ENCODE measurements around the gene ATG2B.
A peak's percentile ranks its signal among the peaks of the same experiment; 100 is the strongest.
"Not testable (repeated sequence)": the region's sequence is repeated elsewhere in the genome, so short reads cannot be mapped to it uniquely, and the experiment has no call there.

Gene ATG2B

DNA sequence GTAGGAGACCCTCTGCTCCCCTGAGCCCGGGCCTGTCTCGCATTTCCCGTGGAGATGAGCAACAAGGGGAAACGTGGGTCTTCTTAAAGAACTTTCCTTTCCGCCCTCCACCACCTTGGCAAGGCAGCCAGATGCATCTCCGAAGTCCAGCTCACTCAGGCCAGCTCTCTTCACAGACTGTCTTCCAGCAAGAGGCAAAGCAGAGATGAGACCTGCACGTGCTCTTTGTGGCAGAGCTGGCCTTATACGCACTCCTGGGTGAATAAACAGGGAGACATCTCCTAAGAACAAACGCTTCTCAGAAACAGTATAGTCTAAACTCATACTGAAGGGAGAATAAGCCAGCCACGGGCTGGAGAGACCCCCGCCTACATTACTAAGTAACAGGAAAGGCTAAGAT, 108.5 kb downstream of the ATG2B start:
- DNase-seq (ENCODE audit: low read depth, low spot score): no peak

DNA sequence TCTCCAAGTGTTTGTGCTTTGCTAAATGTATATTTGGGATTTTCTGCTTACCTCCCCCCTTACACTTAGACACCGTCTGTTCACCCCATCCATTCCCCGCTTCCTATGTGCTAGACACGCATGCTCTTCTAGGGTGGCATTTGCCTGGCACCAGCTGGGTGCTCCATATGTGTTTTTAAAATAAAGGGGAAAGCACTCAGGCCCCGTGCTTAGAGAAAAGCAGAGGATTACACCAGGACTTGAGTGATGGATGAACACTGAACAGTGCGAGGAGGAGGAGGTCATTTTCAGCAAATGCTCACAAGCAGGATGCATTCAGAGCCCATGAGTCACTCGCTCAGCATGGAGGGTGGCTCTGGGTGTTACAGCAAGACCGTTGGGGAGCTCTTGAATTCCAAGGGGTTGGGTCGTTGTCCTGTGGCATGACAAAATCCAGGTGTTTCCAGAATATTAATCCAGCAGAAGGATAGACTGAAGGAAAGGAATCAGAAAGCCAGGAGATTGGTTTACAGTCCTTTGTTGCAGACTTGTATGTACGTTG, 110.1 kb downstream of the ATG2B start:
- peak; percentile 74 for DNase-seq (ENCODE audit: low read depth, low spot score)

DNA sequence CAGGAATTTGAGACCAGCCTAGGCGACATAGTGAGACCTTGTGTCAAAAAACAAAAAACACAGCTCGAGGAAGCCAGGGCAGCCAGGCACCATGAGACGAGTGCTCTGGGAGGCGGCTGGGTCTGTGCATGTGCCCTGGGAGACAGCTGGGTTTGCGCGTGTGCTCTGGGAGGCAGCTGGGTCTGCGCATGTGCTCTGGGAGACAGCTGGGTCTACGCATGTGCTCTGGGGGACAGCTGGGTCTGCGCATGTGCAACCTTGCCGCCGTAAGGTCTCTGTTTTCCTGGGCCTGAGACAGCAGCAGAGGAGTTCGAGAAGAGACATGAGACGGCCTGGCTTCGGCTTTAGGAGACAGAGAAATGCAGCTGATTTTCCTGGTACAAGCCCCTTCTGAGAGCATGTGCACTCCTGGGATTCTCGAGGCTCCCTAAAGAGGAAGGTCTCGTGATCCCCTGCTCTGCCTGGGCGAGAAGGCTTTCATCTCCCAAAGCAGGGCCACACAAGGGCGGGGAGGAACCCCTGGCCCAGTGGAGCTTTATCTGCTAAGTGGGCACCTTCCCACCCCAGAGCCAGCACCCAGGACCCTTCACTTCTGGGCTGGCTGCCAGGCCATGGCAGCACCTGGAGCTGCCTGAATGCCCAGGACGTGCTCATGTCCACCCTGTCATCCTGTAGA, 110.7 kb downstream of the ATG2B start:
- DNase-seq (ENCODE audit: low read depth, low spot score): no peak

DNA sequence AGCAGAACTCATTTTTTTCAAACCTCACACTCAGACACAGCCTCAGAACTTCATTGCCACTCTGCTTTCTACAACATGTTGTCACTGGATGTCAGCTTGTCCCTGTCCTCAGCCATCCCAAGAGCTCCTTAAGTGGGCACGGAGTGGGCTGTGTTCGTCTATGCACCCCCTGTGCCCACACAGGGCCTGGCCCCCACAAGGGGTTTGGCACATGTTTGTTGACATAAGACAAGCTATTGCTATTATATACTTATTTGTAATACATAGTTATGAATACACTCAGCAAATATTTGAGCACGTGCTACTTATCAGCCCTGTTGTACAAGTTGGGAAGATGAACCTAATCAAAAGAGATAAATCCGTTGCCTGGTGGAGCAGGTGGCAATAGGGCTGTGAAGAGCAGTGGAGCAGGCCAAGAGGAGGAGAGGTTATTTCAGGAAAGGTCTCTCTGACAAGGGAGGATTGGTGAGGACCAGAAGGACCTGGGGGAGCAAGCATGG, 111.4 kb downstream of the ATG2B start:
- DNase-seq (ENCODE audit: low read depth, low spot score): no peak

DNA sequence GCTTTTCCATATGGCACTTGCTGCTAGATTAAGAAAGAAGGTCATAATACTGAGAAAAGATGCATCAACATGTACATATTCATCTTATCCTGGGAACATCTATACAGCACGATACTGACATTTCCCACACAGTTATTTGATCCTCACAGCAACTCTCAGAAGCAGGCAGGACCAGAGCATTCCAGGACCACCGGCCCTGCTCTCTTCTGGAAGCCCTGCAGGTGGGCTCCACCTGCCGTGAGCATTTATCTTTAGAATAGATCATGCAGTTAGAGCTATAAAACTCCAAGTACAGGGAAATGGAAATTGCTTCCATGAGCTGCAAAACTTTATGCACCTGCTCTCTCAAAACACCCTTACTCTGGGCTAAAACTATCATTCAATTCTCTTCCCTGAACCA, 112.7 kb downstream of the ATG2B start:
- no peak for DNase-seq (ENCODE audit: low read depth, low spot score)

DNA sequence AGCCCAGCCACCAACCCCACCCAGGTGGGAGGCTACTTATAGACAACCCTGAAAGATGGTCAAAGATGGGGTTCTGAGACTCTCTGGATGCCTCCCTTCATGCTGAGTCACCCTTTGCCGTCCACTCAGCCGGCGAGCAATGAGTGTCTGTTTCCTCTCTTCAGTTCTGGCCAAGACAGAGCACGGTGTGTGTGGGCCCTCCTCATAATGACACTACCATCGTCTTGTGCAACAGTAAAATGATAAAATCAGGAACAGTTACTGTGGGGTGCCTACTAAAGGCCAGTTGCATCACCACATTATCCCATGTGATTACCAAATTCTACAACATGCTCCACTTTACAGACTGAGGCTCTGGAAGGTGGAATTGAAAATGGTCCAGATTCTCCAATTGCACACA, 114.1 kb downstream of the ATG2B start:
- DNase-seq (ENCODE audit: low read depth, low spot score): no peak

DNA sequence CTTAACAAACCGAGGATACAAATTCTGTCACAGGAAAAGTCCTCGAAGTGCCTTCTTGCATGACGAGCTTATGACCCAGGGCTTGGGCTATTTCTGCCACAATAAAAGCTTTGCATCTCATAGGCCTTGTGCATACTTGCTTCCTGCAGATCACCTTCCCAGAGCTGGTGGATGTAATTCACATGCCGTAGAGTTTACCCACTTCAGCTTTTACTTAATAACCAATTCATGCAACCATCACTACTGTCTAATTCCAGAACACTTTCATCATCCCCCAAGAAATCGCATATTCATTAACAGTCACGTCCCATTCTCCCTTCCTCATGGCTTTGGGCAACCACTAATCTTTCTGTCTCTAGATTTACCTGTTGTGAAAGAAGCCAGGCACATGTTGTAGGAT, 116.1 kb downstream of the ATG2B start:
- DNase-seq (ENCODE audit: low read depth, low spot score): no peak

DNA sequence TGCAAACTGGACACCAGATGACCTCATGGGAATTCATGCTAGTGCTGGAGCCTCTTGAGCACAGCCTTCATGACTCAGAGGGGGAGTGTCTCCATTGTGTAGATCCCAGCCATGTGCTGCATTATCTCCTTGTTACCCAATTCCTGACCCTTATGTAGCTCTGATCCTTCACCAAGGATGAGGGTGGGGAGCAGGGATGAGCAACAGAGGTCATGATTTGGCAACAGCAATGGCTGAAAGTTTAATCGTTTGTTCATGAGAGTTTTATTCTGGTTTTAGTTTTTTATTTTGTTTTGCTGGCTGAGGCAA, 116.6 kb downstream of the ATG2B start:
- peak; percentile 61 for DNase-seq (ENCODE audit: low read depth, low spot score)

DNA sequence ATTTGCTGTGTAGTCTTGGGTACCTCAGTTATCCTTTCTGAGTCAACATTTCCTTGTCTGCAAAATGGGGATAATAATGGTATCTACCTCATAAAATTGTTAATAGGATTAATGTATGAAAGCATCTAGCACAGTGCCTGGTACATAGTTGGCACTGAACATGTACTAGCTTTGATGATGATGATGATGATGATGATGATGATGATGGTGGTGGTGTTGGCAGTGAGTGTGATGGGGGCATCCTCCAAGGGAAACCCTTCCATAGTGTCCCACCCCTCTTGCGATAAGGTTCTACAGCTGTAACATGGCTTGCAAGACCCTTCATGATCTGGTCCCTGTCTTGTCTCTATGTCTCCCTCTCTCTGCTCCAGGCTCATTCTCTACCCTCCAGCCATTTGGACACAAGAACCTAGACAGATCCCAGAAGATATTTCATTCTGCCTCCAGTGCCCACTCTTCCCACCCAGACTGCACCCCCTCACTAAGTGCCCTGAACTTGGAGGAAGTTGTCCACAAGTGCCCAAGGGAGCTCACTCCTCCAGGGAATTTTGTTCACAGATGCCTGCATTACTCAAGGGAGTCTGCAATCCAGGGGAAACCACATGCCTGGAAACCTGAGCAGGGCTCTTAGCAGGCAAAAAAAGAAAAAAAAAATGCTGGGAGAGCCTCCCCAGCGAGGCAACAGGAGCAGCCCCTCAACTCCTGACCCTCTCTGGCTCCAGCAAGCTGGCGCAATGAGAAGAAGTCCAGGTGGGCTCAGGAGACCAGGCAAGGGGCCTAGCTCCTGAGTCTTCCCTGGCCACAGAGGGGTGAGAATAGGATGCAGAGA, 117.2 kb downstream of the ATG2B start:
- DNase-seq (ENCODE audit: low read depth, low spot score): no peak

DNA sequence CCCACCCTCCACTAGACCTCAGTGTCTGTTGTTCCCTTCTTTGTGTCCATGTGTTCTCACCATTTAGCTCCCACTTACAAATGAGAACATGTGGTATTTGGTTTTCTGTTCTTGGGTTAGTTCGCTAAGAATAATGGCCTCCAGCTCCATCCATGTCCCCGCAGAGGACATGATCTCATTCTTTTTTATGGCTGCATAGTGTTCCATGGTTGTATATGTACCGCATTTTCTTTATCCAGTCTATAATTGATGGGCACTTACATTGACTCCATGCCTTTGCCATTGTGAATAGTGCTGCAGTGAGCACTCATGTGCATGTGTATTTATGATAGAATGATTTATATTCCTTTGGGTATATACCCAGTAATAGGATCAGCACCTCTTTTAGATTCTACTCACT, 118.1 kb downstream of the ATG2B start:
- DNase-seq (ENCODE audit: low read depth, low spot score): not testable (repeated sequence)

DNA sequence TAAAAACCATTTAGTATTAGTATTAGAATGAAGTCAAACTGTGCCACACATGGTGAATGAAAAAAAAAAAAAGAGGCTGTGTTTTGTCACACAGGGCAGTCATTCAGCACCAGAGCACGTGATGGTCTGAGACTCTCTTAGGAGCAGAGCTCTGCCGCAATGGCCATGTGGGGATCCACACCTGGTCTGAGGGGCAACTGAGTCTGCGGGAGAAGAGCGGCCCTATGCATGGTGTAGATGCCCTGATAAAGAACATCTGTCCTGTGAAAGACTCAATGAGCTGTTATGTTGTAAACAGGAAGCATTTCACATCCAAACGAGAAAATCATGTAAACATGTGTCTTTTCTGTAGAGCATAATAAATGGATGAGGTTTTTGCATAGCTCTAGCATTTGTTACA, 119.4 kb downstream of the ATG2B start:
- DNase-seq (ENCODE audit: low read depth, low spot score): no peak

DNA sequence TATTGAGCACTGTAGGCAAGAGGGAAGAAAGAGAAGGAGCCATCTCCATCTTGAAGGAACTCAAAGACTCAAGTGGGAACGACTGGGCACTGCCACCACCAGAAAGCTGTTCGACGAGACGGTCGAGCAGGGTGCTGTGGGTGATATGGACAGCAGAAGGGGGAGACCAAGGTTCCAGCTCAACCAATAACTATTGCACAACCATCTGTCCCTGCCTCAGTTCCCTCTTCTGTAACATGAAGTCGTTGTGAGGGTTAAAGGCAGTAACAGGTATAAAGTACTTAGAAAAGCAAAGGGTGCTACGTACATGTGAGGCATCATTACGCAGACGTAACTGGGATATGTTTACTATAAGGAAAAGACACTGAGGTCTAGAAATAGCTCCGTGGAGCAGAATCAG, 121.0 kb downstream of the ATG2B start:
- no peak for DNase-seq (ENCODE audit: low read depth, low spot score)

DNA sequence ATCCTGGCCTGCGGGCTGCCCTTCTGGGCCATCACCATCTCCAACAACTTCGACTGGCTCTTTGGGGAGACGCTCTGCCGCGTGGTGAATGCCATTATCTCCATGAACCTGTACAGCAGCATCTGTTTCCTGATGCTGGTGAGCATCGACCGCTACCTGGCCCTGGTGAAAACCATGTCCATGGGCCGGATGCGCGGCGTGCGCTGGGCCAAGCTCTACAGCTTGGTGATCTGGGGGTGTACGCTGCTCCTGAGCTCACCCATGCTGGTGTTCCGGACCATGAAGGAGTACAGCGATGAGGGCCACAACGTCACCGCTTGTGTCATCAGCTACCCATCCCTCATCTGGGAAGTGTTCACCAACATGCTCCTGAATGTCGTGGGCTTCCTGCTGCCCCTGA, 122.5 kb downstream of the ATG2B start:
- no peak for DNase-seq (ENCODE audit: low read depth, low spot score)

DNA sequence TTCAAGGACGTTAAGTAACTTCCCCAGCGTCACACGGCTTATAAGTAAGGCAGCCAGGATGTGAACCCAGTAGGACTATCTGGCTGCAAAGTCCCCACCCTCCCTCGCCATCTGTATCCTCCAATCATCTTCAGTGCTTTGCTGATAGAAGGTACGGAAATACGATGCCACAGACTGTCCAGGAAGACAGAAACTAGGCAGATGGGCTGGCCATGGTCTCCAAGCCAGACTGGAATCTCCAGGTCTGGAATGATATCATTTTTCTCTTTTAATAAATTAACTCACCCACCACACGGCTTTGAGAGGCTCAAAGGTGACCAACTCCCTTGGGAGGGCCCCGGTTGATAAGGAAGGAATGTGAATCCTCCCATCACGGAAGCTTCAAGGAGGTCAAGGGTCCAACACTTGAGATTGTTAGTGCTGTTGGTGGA, 123.4 kb downstream of the ATG2B start:
- no peak for DNase-seq (ENCODE audit: low read depth, low spot score)

DNA sequence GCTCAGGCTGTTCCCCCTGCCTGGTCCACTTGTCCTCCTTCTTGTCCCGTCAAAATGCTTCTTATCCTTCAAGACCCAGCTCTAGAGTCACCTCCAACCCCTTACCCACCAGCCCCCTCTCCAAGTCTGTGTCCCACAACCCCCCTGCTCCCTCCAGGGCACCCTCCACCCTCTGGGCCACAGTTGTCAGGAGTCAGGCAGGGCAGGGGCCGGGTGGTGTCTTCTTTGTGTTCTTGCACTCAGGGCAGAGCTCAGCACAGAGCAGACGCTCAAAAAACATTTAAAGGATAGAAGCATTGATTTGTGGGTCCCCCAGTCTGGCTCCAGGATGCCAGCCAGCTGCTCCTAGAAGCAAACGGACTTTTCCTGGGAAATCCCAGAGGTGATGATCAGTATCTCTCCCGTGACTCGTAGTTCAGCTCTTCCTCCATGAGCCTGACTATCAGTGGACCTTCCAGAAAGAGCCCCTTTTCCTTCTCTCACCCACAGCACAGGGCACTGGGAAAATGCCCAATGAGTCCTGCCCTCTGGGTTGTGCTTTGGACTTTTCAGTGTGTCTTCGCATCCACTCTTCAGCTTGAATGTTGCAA, 124.4 kb downstream of the ATG2B start:
- DNase-seq (ENCODE audit: low read depth, low spot score): no peak

DNA sequence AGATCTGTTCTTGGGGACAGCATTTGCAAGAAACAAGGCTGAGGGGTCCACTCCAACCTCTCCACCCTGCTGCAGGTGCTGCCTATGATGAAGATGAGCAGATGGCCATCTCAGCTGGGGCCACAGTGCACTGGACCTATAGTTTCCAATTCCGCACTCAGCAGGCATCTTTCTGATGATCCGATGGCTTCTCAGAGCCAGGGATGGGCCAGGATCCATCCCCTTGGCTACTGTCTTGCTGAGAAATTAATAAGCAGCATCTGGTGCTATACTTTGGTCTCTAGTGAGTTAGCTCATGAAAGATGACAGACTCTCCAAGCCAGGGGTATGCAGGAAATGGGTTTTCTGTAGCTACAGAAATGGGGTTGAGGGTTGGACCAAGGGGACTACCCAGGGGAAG, 125.5 kb downstream of the ATG2B start:
- DNase-seq (ENCODE audit: low read depth, low spot score): no peak

DNA sequence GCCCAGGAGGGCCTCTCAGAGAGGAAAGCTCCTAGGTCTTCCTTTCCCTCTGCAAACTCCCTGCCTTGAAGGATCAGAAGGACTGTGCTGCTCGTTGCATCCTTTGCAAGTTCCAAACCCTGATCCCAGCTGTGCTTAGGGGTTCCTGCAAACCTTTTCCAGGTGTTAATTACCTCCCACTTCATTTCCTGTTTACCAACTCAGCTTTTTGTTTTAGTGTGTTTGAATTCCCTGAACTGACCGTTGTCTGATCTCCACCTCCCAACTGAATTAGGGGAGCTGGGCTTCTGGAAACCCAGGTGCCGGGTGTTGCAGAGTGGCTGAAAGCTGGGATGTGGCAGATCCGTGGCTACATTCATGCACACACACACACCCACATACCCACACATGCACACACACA, 127.7 kb downstream of the ATG2B start:
- DNase-seq (ENCODE audit: low read depth, low spot score): no peak

DNA sequence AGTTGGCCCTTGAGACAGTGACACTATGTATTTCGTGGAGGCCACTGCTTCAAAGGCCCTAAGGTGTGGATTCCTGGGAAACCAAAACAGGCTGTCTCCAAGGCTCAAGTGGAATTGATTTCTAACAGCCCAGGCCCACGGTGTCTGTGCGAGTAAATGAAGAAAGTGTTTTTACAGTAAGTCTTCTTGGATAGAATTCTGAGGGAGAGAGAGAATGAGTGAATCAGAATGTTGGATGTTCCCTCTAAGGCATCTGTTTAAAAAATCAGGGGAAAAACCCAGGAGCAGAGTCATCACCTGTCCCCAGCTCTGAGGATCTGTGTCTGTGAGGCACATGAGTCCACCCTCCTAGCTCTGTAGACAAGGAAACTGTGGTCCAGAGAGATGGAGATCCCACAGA, 129.5 kb downstream of the ATG2B start:
- no peak for DNase-seq (ENCODE audit: low read depth, low spot score)

DNA sequence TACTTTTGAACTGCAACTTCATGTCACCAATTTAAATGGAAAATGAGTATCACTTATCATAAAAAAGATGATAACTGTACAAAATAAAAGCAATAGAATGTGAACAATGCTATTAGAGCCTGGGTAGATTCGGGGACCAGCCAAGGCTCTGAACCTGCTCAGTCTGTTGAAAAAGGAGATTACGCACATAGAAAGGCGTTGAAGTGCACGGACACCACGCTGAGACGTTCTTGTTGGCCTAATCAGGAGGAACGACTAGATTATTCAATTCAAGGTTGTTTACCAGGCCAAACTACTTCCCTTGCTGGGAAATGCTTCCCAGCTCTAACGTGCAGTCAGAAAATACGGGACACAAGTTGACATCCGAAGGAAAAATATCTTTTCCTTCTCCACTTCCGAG, 130.6 kb downstream of the ATG2B start:
- DNase-seq (ENCODE audit: low read depth, low spot score): no peak

DNA sequence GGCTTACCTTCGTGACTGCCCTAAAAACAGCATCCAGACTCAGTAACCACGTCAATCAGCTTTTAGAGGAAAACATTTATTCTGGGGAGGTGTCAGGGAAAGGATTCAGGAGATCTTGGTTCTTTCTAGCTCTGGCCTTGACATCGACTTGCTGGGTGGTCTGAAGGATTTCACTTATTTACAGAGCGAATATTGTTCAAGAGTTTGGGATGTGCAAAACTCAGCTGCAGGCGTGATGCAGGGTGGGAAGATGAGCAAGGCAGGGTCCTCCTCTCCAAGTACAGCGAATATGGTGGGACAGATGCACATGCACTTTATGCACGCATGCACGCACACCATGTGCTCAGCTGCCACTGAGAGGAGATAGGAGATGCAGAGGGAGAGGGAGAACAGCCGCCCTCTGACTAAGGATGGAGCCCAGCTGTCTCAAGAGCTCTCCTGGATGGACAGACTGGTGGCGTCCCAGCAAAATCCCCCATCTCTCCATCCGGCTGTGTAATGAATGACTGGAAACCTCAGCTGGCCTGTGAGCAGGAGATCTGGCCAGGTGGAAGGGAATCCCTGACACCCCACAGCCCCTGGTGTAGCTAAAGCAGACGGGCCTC, 131.5 kb downstream of the ATG2B start:
- DNase-seq (ENCODE audit: low read depth, low spot score): no peak

DNA sequence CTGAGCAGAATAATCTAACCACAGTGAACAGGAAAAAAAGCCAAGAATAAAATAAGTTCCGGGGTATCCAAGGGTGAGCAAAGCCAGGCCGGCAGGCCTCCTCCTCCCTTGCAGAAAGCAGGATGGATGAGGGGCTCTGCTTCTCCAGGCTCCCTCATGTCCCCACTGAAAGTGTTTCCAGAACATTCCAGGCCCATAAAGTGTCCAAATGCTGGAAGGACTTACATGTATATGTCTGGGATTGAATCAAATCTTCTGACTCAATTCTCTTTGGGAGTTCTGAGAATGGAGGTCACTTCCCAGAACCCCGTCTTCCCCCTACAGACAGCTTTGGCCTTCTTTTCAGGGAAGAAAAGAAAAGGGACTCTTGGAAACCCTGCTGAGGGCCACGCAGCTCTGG, 132.1 kb downstream of the ATG2B start:
- no peak for DNase-seq (ENCODE audit: low read depth, low spot score)

DNA sequence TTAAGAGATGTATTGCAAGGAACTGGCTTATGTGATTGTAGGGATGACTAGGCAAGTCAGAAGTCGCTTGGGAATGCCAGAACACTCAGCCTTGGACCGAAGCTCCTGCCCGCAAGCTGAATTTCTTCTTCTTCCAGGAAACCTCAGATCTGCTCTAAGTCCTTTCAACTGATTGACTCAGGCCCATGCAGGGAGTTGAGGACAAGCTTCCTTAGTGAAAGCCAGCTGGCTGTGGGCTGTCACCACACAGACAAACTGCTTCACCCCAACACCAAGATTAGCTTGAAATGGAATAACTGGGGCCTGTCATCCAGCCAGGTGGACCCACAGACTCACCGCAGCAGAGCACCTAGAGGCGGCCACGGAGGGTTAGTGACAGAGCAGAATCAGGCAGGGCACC, 133.8 kb downstream of the ATG2B start:
- DNase-seq (ENCODE audit: low read depth, low spot score): no peak
